Common myeloid progenitor, CD34-positive (primary cell): ENCODE measurements around the gene NXPH4.

Experiments
- CTCF ChIA-PET: fragments of 350-600 bp; sonication (Branson Sonifier 250); formaldehyde crosslinking; loops from one replicate; lab custom pipeline; 2021; ENCODE audit warnings: antibody characterized with exemption; lab: Charles Lee
- POLR2A ChIA-PET: fragments of 350-600 bp; sonication (Branson Sonifier 250); formaldehyde crosslinking; loops from one replicate; lab custom pipeline; 2021; ENCODE audit warnings: antibody characterized with exemption; lab: Charles Lee
- DNase-seq, 3 donors: peaks; one replicate each; pipeline versions ENCODE4 v3.0.0 to v3.0.0-alpha.2; 2013
- H3K27ac ChIP-seq, 2 experiments: 1 replicate in 1 of 2; 2 replicates in 1 of 2; pipeline ENCODE4 v1.7.0; 2013; ENCODE audit warnings: inconsistent platforms in 2 of 2, low read length in 2 of 2, mild to moderate bottlenecking in 2 of 2, low read depth in 1 of 2, moderate library complexity in 1 of 2; ENCODE audit not compliant: severe bottlenecking in 2 of 2, insufficient read depth in 1 of 2, poor library complexity in 1 of 2
- H3K27me3 ChIP-seq, 5 experiments: replicated peaks in 2 of 5; 1 replicate in 3 of 5; 2 replicates in 2 of 5; pipeline versions ENCODE4 v1.6.1 to v1.7.0; 2013; ENCODE audit warnings: low read length in 4 of 5, mild to moderate bottlenecking in 2 of 5, moderate library complexity in 2 of 5, inconsistent platforms in 1 of 5; ENCODE audit not compliant: insufficient read depth in 5 of 5, control insufficient read depth in 4 of 5
- H3K36me3 ChIP-seq, 4 experiments: 1 replicate in 2 of 4; 2 replicates in 2 of 4; pipeline versions ENCODE4 v1.6.1 to v1.7.0; 2013; ENCODE audit warnings: low read length in 3 of 4, control low read depth in 1 of 4, mild to moderate bottlenecking in 1 of 4; ENCODE audit not compliant: control insufficient read depth in 4 of 4, insufficient read depth in 4 of 4
- H3K4me1 ChIP-seq, 4 experiments: 1 replicate in 3 of 4; 2 replicates in 1 of 4; pipeline versions ENCODE4 v1.6.1 to v1.7.1; 2013; ENCODE audit warnings: low read length in 3 of 4, mild to moderate bottlenecking in 3 of 4, control low read depth in 1 of 4, inconsistent platforms in 1 of 4, moderate library complexity in 1 of 4; ENCODE audit not compliant: control insufficient read depth in 4 of 4, insufficient read depth in 4 of 4; ENCODE audit errors: control extremely low read depth in 1 of 4
- H3K4me3 ChIP-seq, 7 experiments: 1 replicate in 4 of 7; 2 replicates in 3 of 7; pipeline versions ENCODE4 v1.5.1 to v1.7.0; 2013; ENCODE audit warnings: mild to moderate bottlenecking in 7 of 7, low read length in 6 of 7, moderate library complexity in 6 of 7, inconsistent platforms in 2 of 7, low read depth in 2 of 7, control low read depth in 1 of 7; ENCODE audit not compliant: insufficient read depth in 4 of 7, control insufficient read depth in 1 of 7; ENCODE audit errors: extremely low read depth in 1 of 7
- H3K9me3 ChIP-seq, 5 experiments: 1 replicate in 4 of 5; 2 replicates in 1 of 5; pipeline versions ENCODE4 v1.6.1 to v1.7.1; 2013; ENCODE audit warnings: low read length in 4 of 5, mild to moderate bottlenecking in 2 of 5, inconsistent platforms in 1 of 5, low read depth in 1 of 5, moderate library complexity in 1 of 5; ENCODE audit not compliant: control insufficient read depth in 4 of 5, insufficient read depth in 2 of 5; ENCODE audit errors: control extremely low read depth in 1 of 5
- WGBS: methylation state at CpG from one replicate; pipeline ENCODE4 v1.1.5; 2013; ENCODE audit not compliant: insufficient coverage; 5-methylcytosine and 5-hydroxymethylcytosine counted together

NXPH4 gene

GRCh38 chr12:57187222-57188089, 29.1 kb upstream of the NXPH4 start:
- Histone ChIP-seq H3K4me3 (no peak overlapping the region), H3K9me3 (no peaks in the 10 kb centered on the region), H3K27me3 (no peaks in the 10 kb centered on the region), H3K36me3 (no peaks in the 10 kb centered on the region), H3K27ac (no peak overlapping the region), H3K4me1 (peaks cover 0 to 7% (median 4%) of the 10 kb centered on the region in 4 experiments)
- 92% methylated on average over 19 of the region's 21 CpGs for WGBS
- DNase-seq, result no peak
- CTCF ChIA-PET, result interaction anchor here (0.9 to 18.6 kb wide), 10 partner anchors 10 to 179 kb away, joined by 3 to 350 read pairs (median 6); partner anchors contain the start of genes LRP1 and STAT6
- POLR2A ChIA-PET, result no interaction called here

- POLR2A ChIA-PET, result no interaction called here
- Histone ChIP-seq H3K4me3 (no peak overlapping the region), H3K4me1 (peaks cover 0 to 7% (median 4%) of the 10 kb centered on the region in 4 experiments), H3K27me3 (no peaks in the 10 kb centered on the region), H3K27ac (no peak overlapping the region), H3K36me3 (no peaks in the 10 kb centered on the region), H3K9me3 (no peaks in the 10 kb centered on the region)
- 97% methylated on average over 6 of the region's 8 CpGs for WGBS
- no peak for DNase-seq
- CTCF ChIA-PET, result interaction anchor here (0.8 to 18.6 kb wide), 7 partner anchors 10 to 180 kb away, joined by 3 to 350 read pairs (median 3); partner anchors contain the start of gene LRP1
These were observed 28.5 kb upstream of the NXPH4 start for GRCh38 chr12:57188090-57188425.

GRCh38 chr12:57190037-57190436, 26.6 kb upstream of the NXPH4 start:
- 66% methylated on average over 4 of the region's 6 CpGs for WGBS
- no peak overlapping the region for H3K4me3 ChIP-seq
- DNase-seq, result peak; percentile 16 to 43 (median 38)
- H3K9me3 ChIP-seq, result no peaks in the 10 kb centered on the region
- no peaks in the 10 kb centered on the region for H3K36me3 ChIP-seq
- peaks cover 0 to 7% (median 4%) of the 10 kb centered on the region in 4 experiments for H3K4me1 ChIP-seq
- H3K27ac ChIP-seq, result no peak overlapping the region
- CTCF ChIA-PET, result interaction anchor here (0.9 to 18.6 kb wide), 4 partner anchors 15 to 125 kb away, joined by 3 to 350 read pairs (median 94); partner anchors contain the start of gene LRP1
- no peaks in the 10 kb centered on the region for H3K27me3 ChIP-seq
- POLR2A ChIA-PET, result no interaction called here

- over 99% methylated on average over 23 of the region's 23 CpGs for WGBS
- POLR2A ChIA-PET, result interaction anchor here (0.6 kb wide), 1 partner anchor 195 kb away, joined by 3 read pairs; no protein-coding TSS in a partner anchor
These were observed 25.8 kb upstream of the NXPH4 start for GRCh38 chr12:57190821-57191220.

GRCh38 chr12:57191410-57191809, 25.2 kb upstream of the NXPH4 start:
- Histone ChIP-seq H3K27me3 (no peaks in the 10 kb centered on the region), H3K27ac (no peak overlapping the region), H3K9me3 (no peaks in the 10 kb centered on the region), H3K36me3 (no peaks in the 10 kb centered on the region), H3K4me1 (peaks cover 0 to 7% (median 4%) of the 10 kb centered on the region in 4 experiments), H3K4me3 (no peak overlapping the region)
- ChIA-PET CTCF (interaction anchor here (2.6 to 18.6 kb wide), 3 partner anchors 16 to 67 kb away, joined by 7 to 350 read pairs (median 182); partner anchors contain the start of gene LRP1), POLR2A (interaction anchor here (0.6 kb wide), 1 partner anchor 194 kb away, joined by 3 read pairs; no protein-coding TSS in a partner anchor)
- DNase-seq, result no peak
- 100% methylated on average over 6 of the region's 11 CpGs for WGBS

More at GRCh38 chr12:57190821-57191220, 25.8 kb upstream of the NXPH4 start:
- DNase-seq, result no peak
- H3K27me3 ChIP-seq, result no peaks in the 10 kb centered on the region
- no peak overlapping the region for H3K27ac ChIP-seq
- H3K4me1 ChIP-seq, result peaks cover 0 to 7% (median 4%) of the 10 kb centered on the region in 4 experiments
- H3K4me3 ChIP-seq, result no peak overlapping the region
- CTCF ChIA-PET, result interaction anchor here (12.7 to 18.6 kb wide), 2 partner anchors 16 to 67 kb away, joined by 182 to 350 read pairs; partner anchors contain the start of gene LRP1
- no peaks in the 10 kb centered on the region for H3K36me3 ChIP-seq
- H3K9me3 ChIP-seq, result no peaks in the 10 kb centered on the region

GRCh38 chr12:57192920-57193319, 23.7 kb upstream of the NXPH4 start:
- Histone ChIP-seq H3K4me3 (no peak overlapping the region), H3K36me3 (no peaks in the 10 kb centered on the region), H3K27me3 (no peaks in the 10 kb centered on the region), H3K9me3 (no peaks in the 10 kb centered on the region), H3K27ac (no peak overlapping the region), H3K4me1 (peaks cover 0 to 7% (median 4%) of the 10 kb centered on the region in 4 experiments)
- ChIA-PET POLR2A (no interaction called here), CTCF (interaction anchor here (0.6 to 18.6 kb wide), 3 partner anchors 20 to 69 kb away, joined by 3 to 350 read pairs (median 7); partner anchors contain the start of gene LRP1)
- DNase-seq, result no peak
- WGBS, result 94% methylated on average over 11 of the region's 16 CpGs
